ENCODE measurements around the gene LSAMP.

DNA sequence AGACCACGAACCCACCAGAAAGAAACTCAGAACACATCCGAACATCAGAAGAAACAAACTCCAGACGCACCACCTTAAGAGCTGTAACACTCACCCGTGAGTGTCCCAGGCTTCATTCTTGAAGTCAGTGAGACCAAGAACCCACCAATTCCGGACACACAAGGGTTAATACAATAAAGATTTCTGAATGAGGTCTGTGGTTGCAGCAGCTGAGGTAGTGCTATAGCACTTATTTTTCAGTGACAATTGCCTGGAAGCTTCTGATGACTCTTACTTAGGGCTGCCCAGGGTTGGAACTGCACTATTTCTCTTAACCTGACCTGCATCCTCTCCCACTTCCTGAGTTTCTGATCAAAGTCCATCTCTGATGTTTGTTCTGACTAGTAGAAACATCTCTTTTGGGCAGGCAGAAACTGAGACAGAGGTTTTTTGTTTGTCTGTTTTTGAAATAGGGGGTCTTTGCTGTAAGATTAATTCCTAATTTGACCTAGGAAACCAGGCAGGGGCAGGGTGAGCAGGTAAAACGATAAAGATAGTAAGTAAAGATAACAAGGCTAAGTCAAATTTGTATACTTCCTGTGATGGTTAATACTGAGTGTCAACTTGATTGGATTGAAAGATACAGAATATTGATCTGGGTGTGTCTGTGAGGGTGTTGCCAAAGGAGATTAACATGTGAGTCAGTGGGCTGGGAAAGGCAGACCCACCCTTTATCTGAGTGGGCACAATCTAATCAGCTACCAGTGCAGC is 652.9 kb downstream of the LSAMP start:
- TF ChIP-seq, protein P1, sequence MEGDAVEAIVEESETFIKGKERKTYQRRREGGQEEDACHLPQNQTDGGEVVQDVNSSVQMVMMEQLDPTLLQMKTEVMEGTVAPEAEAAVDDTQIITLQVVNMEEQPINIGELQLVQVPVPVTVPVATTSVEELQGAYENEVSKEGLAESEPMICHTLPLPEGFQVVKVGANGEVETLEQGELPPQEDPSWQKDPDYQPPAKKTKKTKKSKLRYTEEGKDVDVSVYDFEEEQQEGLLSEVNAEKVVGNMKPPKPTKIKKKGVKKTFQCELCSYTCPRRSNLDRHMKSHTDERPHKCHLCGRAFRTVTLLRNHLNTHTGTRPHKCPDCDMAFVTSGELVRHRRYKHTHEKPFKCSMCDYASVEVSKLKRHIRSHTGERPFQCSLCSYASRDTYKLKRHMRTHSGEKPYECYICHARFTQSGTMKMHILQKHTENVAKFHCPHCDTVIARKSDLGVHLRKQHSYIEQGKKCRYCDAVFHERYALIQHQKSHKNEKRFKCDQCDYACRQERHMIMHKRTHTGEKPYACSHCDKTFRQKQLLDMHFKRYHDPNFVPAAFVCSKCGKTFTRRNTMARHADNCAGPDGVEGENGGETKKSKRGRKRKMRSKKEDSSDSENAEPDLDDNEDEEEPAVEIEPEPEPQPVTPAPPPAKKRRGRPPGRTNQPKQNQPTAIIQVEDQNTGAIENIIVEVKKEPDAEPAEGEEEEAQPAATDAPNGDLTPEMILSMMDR (IDR thresholded peaks at IDR 0.05; ENCODE audit: extremely low read depth in 1 of 2, insufficient read depth in 1 of 2, low read depth in 1 of 2, low read length in 2 of 2): no peak
- TF ChIP-seq EZH2 (IDR thresholded peaks at IDR 0.05; ENCODE audit: borderline replicate concordance, low read depth, low read length, severe bottlenecking) (no peak), POLR2A (IDR thresholded peaks at IDR 0.05; ENCODE audit: low read depth, low read length) (no peak), POLR2AphosphoS5 (IDR thresholded peaks at IDR 0.05; ENCODE audit: insufficient read depth, low read depth, low read length) (no peak), MYC (IDR thresholded peaks at IDR 0.05; ENCODE audit: low read depth, low read length) (no peak), JUN (IDR thresholded peaks at IDR 0.05; ENCODE audit: borderline replicate concordance, insufficient read depth, insufficient read length, low read depth) (no peak), GATA2 (IDR thresholded peaks at IDR 0.05; ENCODE audit: insufficient read depth, insufficient read length, low read depth, low read length) (no peak), MAX (IDR thresholded peaks at IDR 0.05; ENCODE audit: insufficient read depth, insufficient read length) (no peak)
